CD4-positive, CD25-positive, alpha-beta regulatory T cell (primary cell): ENCODE measurements around the gene SLC35F3. TPM values are rescaled to one million over a fixed set of nuclear protein-coding genes. Genes with fewer than 3 reads are reported as not detected.

Source experiments
- ATAC-seq, 2 donors: fragments of 150-1000 bp; cut with Tn5 transposase; one replicate each; pipeline ENCODE4 v1.10.0; 2021; ENCODE audit warnings: low read depth in 2 of 2, moderate number of reproducible peaks in 2 of 2, moderate library complexity in 1 of 2
- DNase-seq, 3 donors: peaks; one replicate each; pipeline versions ENCODE4 v3.0.0 to v3.0.0-alpha.2; 2012 to 2022; ENCODE audit warnings: mixed read lengths in 1 of 3
- H3K27ac ChIP-seq: one replicate; pipeline ENCODE4 v1.7.0; 2013; ENCODE audit warnings: mild to moderate bottlenecking, low read length; ENCODE audit not compliant: insufficient read depth, poor library complexity, severe bottlenecking
- H3K27me3 ChIP-seq: one replicate; pipeline ENCODE4 v1.7.0; 2013; ENCODE audit warnings: low read length; ENCODE audit not compliant: control insufficient read depth, insufficient read depth
- H3K36me3 ChIP-seq: one replicate; pipeline ENCODE4 v1.7.0; 2013; ENCODE audit warnings: mild to moderate bottlenecking, low read length, moderate library complexity; ENCODE audit not compliant: control insufficient read depth, insufficient read depth
- H3K4me1 ChIP-seq: 2 replicates; pipeline ENCODE4 v1.7.0; 2013; ENCODE audit warnings: mild to moderate bottlenecking, low read length; ENCODE audit not compliant: insufficient read depth, control insufficient read depth, poor library complexity, severe bottlenecking
- H3K4me3 ChIP-seq: one replicate; pipeline ENCODE4 v1.7.0; 2013; ENCODE audit warnings: low read depth, mild to moderate bottlenecking, low read length, moderate library complexity
- H3K9me3 ChIP-seq, 2 experiments: 1 replicate in 1 of 2; 2 replicates in 1 of 2; pipeline ENCODE4 v1.7.0; 2013; ENCODE audit warnings: low read length in 2 of 2, mild to moderate bottlenecking in 1 of 2, moderate library complexity in 1 of 2; ENCODE audit not compliant: control insufficient read depth in 2 of 2
- H3K27ac Mint-ChIP-seq, 3 donors: one replicate each; pipeline ENCODE4 v1.8.0; 2020 to 2022; ENCODE audit warnings: mild to moderate bottlenecking in 3 of 3, mixed read lengths in 3 of 3, moderate library complexity in 2 of 3
- H3K27me3 Mint-ChIP-seq: one replicate; pipeline ENCODE4 v1.8.0; 2022; ENCODE audit warnings: mild to moderate bottlenecking, mixed read lengths
- H3K36me3 Mint-ChIP-seq: one replicate; pipeline ENCODE4 v1.8.0; 2020; ENCODE audit warnings: mixed read lengths
- H3K4me1 Mint-ChIP-seq, 4 donors: one replicate each; pipeline ENCODE4 v1.8.0; 2020 to 2022; ENCODE audit warnings: mixed read lengths in 4 of 4, mild to moderate bottlenecking in 1 of 4
- H3K4me3 Mint-ChIP-seq, 4 donors: one replicate each; pipeline ENCODE4 v1.8.0; 2020 to 2022; ENCODE audit warnings: mild to moderate bottlenecking in 4 of 4, mixed read lengths in 4 of 4, moderate library complexity in 3 of 4
- H3K9me3 Mint-ChIP-seq, 7 donors: one replicate each; pipeline ENCODE4 v1.8.0; 2020 to 2022; ENCODE audit warnings: mixed read lengths in 7 of 7, mild to moderate bottlenecking in 3 of 7, moderate library complexity in 2 of 7
- polyA plus RNA-seq, 4 donors: library from polyadenylated mRNA; unstranded; fragments of 300-500 nt; fragmentation: Illumina TruSeq; gene quantifications; one replicate each; pipeline ENCODE4 v1.2.3, GENCODE V29; 2021
- total RNA-seq: library from RNA; stranded (reverse); gene quantifications from one replicate; pipeline ENCODE4 v1.2.3, GENCODE V29; 2022

Gene SLC35F3
- total and polyA plus RNA-seq, 5 donors from 2014 or later, result 0.35 to 1.4 (median 1.3) TPM

DNA sequence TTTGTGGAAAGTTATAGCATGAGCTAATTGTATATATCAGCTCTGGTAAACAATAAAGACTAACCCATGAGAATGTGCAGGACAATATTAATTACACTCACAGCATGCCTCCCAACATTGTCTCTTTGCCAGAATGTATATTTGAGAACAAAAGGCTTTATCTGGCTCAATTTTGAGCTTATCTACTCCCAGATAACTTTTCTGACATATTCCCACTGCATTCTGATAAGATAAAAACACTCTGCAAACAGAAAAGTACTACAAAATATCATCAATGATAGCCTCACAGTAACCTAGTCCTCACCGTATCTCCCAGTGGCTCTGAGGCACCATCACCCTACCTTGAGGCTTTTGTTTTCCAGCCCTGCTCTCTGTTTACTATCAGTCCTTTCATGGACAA, 188.6 kb downstream of the SLC35F3 start:
- H3K9me3 Mint-ChIP-seq, result peaks cover 0 to 10% (median 0%) of the 10 kb centered on the region in 7 donors
- Histone ChIP-seq H3K27ac (no peak overlapping the region), H3K27me3 (no peaks in the 10 kb centered on the region), H3K4me3 (no peak overlapping the region), H3K4me1 (no peaks in the 10 kb centered on the region), H3K9me3 (no peaks in the 10 kb centered on the region), H3K36me3 (no peaks in the 10 kb centered on the region)
- no peaks in the 10 kb centered on the region for H3K4me1 Mint-ChIP-seq
- H3K27ac Mint-ChIP-seq, result no peak overlapping the region
- ATAC-seq (no peak), DNase-seq (no peak)
- no peaks in the 10 kb centered on the region for H3K36me3 Mint-ChIP-seq
- H3K4me3 Mint-ChIP-seq, result no peak overlapping the region
- H3K27me3 Mint-ChIP-seq, result peaks cover 16% of the 10 kb centered on the region

DNA sequence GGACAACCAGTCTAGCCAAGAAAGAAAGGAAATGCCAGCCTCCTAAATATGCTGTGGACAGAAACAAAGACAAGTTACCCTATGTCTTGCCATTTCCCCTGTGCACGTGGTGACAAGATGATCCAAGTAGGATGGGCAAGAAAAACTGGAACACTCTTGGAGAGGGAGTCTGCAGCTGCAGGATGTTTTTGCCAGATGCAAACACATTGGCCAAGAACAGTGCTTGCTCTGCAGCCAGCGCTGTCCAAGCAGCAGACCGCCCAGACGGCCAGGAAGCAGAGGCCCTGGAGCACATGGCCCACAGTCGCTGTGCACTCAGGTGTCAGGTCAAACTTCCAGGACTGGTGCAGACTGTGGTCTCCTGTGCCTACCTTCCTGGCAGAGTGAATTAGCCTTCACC, 189.3 kb downstream of the SLC35F3 start:
- ATAC-seq (no peak), DNase-seq (no peak)
- no peak overlapping the region for H3K27ac Mint-ChIP-seq
- no peak overlapping the region for H3K4me3 ChIP-seq
- peaks cover 16% of the 10 kb centered on the region for H3K27me3 Mint-ChIP-seq
- no peaks in the 10 kb centered on the region for H3K36me3 Mint-ChIP-seq
- no peaks in the 10 kb centered on the region for H3K27me3 ChIP-seq
- H3K4me1 ChIP-seq, result no peaks in the 10 kb centered on the region
- no peaks in the 10 kb centered on the region for H3K36me3 ChIP-seq
- no peak overlapping the region for H3K4me3 Mint-ChIP-seq
- no peaks in the 10 kb centered on the region for H3K9me3 ChIP-seq
- H3K4me1 Mint-ChIP-seq, result no peaks in the 10 kb centered on the region
- H3K9me3 Mint-ChIP-seq, result peaks cover 0 to 10% (median 0%) of the 10 kb centered on the region in 7 donors
- no peak overlapping the region for H3K27ac ChIP-seq

DNA sequence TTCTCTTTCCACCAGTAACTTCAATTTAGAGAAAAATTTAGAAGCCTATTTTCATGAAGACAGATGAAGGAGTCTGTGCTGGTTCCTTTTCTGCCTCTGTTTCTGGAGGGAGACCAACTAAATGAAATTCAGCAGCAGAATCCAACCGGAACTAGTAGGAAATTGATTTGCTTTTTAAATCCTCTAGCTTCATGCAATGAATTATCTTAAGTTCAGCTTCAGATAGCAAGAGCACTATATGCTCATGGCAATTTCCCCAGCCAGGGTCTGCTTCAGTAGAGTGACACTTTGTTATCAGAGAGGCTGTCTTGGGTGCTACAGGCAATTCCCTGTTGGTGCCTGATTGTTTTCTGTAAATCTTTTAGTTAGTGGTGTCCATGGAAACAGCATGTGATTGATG, 189.7 kb downstream of the SLC35F3 start:
- H3K9me3 Mint-ChIP-seq, result peaks cover 0 to 10% (median 0%) of the 10 kb centered on the region in 7 donors
- Histone ChIP-seq H3K4me3 (no peak overlapping the region), H3K27ac (no peak overlapping the region), H3K9me3 (no peaks in the 10 kb centered on the region), H3K27me3 (no peaks in the 10 kb centered on the region), H3K4me1 (no peaks in the 10 kb centered on the region), H3K36me3 (no peaks in the 10 kb centered on the region)
- DNase-seq (no peak), ATAC-seq (no peak)
- no peak overlapping the region for H3K4me3 Mint-ChIP-seq
- H3K27me3 Mint-ChIP-seq, result peaks cover 16% of the 10 kb centered on the region
- H3K27ac Mint-ChIP-seq, result no peak overlapping the region
- H3K4me1 Mint-ChIP-seq, result no peaks in the 10 kb centered on the region
- no peaks in the 10 kb centered on the region for H3K36me3 Mint-ChIP-seq

DNA sequence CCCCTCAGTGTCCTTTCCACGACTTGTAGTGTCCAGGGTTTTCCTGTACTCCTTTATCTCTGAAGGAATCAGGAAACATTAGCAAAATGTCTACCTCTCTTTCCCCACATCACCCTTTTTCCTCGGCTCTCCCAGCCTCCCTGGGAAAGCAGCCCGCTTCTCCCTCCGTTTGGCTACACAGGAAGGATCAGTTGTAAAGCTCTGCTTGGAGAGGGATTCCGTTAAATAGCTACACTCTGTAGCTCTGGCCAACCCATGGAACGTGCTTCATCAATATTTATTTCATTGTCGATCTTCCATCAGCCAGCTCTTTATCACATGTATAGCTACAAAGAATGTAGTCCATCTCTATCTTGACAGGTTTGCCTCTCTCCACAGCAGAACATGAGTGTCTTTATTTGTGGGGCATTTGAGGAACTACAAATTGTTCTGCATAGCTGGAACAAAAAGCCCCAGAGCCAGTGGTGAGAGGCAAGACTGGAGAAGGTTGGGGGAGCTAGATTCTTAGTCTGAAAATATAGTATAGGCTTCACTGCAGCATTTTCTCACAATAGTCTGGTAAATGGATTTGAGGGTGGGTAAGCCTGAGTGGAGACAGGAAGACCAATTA, 191.8 kb downstream of the SLC35F3 start:
- Mint-ChIP-seq H3K27ac (no peak overlapping the region), H3K36me3 (no peaks in the 10 kb centered on the region), H3K4me3 (no peak overlapping the region), H3K9me3 (peaks cover 0 to 2% (median 0%) of the 10 kb centered on the region in 7 donors), H3K4me1 (no peaks in the 10 kb centered on the region), H3K27me3 (peaks cover 16% of the 10 kb centered on the region)
- H3K36me3 ChIP-seq, result no peaks in the 10 kb centered on the region
- no peaks in the 10 kb centered on the region for H3K9me3 ChIP-seq
- no peaks in the 10 kb centered on the region for H3K27me3 ChIP-seq
- ATAC-seq, result no peak
- no peak overlapping the region for H3K27ac ChIP-seq
- no peak for DNase-seq
- H3K4me1 ChIP-seq, result no peaks in the 10 kb centered on the region
- no peak overlapping the region for H3K4me3 ChIP-seq

DNA sequence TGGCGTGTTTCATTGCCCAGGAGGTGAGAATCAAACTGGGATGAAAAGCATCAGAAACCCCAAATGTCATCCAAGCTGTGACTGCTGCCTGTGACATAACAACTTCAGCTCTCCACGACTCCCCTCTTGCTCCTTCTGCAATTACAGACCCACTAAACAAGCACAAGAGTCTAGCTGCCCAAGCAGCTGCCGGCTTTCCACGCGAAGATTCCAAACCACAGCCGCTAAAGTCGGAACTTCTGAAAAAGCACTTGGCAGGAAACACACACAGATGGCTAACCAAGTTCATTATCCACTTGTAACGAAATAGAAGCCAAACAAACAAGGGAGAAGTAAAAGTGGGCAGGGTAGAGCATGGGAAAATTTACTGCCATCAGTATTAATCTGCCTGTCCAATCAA, 198.1 kb downstream of the SLC35F3 start:
- ATAC-seq (no peak), DNase-seq (no peak)
- Histone ChIP-seq H3K4me3 (no peak overlapping the region), H3K4me1 (no peaks in the 10 kb centered on the region), H3K27me3 (peaks cover 12% of the 10 kb centered on the region), H3K27ac (no peak overlapping the region), H3K36me3 (no peaks in the 10 kb centered on the region), H3K9me3 (no peaks in the 10 kb centered on the region)
- H3K36me3 Mint-ChIP-seq, result no peaks in the 10 kb centered on the region
- no peaks in the 10 kb centered on the region for H3K9me3 Mint-ChIP-seq
- no peaks in the 10 kb centered on the region for H3K4me1 Mint-ChIP-seq
- H3K27ac Mint-ChIP-seq, result no peak overlapping the region
- H3K27me3 Mint-ChIP-seq, result peaks cover 15% of the 10 kb centered on the region
- H3K4me3 Mint-ChIP-seq, result no peak overlapping the region

DNA sequence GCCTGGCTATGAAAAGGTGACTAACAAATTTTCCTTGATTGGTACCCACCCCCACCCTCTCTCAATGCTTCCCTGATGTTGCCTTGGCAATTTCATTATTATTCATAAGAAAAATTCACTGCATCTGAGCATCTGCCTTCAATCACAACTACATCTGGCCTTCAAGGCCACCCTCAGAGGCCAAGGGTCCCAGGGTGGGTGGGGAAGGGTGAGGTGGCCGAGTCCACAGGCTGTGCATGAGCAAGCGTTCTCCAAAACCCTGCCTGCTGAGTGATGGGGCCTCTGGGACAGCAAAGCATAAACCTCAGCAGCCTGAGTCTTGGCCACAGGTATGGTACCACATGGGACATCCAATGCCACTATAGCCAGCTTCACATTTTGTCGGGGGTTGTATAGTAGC, 198.7 kb downstream of the SLC35F3 start:
- H3K4me3 Mint-ChIP-seq, result no peak overlapping the region
- H3K27me3 Mint-ChIP-seq, result peaks cover 15% of the 10 kb centered on the region
- H3K27ac Mint-ChIP-seq, result no peak overlapping the region
- no peaks in the 10 kb centered on the region for H3K9me3 Mint-ChIP-seq
- Histone ChIP-seq H3K27ac (no peak overlapping the region), H3K27me3 (peaks cover 12% of the 10 kb centered on the region), H3K36me3 (no peaks in the 10 kb centered on the region), H3K4me3 (no peak overlapping the region), H3K4me1 (no peaks in the 10 kb centered on the region), H3K9me3 (no peaks in the 10 kb centered on the region)
- ATAC-seq (no peak), DNase-seq (no peak)
- H3K4me1 Mint-ChIP-seq, result no peaks in the 10 kb centered on the region
- H3K36me3 Mint-ChIP-seq, result no peaks in the 10 kb centered on the region

DNA sequence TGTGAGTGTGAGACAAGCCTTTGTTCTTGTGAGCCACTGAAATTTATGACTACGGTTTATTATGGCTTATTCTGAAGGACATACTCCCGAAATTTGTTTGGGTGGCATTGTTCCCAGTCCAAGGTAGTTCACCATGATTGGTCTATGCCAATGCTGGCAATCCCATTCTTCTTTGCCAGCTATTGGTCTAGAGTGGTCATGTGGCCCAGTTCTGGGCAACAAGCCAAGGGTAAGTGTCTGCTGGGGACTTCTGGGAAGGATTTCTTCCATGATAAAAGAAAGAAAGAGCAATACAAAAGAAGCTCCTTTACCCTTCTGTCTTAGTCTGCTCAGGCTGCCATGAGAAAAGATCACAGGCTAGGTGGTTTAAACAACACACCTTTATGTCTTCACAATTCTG, 201.6 kb downstream of the SLC35F3 start:
- Histone ChIP-seq H3K9me3 (no peaks in the 10 kb centered on the region), H3K27me3 (peaks cover 14% of the 10 kb centered on the region), H3K36me3 (no peaks in the 10 kb centered on the region), H3K4me3 (no peak overlapping the region), H3K27ac (no peak overlapping the region), H3K4me1 (no peaks in the 10 kb centered on the region)
- peaks cover 28% of the 10 kb centered on the region for H3K27me3 Mint-ChIP-seq
- DNase-seq (no peak), ATAC-seq (no peak)
- no peak overlapping the region for H3K4me3 Mint-ChIP-seq
- H3K36me3 Mint-ChIP-seq, result no peaks in the 10 kb centered on the region
- no peaks in the 10 kb centered on the region for H3K4me1 Mint-ChIP-seq
- no peak overlapping the region for H3K27ac Mint-ChIP-seq
- H3K9me3 Mint-ChIP-seq, result no peaks in the 10 kb centered on the region

DNA sequence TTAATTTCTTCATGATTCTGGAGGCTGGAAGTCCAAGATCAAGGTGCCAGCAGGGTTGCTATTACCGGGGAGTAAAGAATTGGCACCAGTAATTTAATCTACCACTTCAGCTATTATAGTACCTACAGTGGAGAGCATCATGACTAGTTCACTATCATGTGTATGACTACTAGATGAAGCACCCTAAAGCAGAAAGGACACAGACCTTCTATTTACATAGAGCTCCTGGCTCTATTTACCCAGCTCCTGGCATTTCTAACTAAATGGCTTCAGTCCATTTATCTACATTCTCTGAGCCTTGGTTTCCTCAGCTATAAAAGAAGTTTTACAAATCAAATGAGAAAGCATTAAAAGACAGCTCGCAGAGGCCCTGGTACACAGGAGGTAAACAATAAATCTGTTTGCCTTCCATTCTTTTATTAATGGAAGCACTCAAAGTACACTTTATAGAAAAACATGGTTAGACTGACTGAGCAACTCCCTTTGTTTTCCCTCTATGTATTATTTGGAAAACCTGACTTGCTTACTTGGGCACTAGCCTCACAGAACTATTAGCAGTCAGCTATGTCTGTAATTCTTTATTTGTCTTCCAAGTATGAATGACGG, 203.0 kb downstream of the SLC35F3 start:
- DNase-seq (no peak), ATAC-seq (no peak)
- no peak overlapping the region for H3K27ac Mint-ChIP-seq
- Histone ChIP-seq H3K36me3 (no peaks in the 10 kb centered on the region), H3K4me1 (no peaks in the 10 kb centered on the region), H3K4me3 (no peak overlapping the region), H3K27ac (no peak overlapping the region), H3K27me3 (peaks cover 5% of the 10 kb centered on the region), H3K9me3 (no peaks in the 10 kb centered on the region)
- no peaks in the 10 kb centered on the region for H3K36me3 Mint-ChIP-seq
- no peaks in the 10 kb centered on the region for H3K4me1 Mint-ChIP-seq
- H3K4me3 Mint-ChIP-seq, result no peak overlapping the region
- no peaks in the 10 kb centered on the region for H3K9me3 Mint-ChIP-seq
- peaks cover 25% of the 10 kb centered on the region for H3K27me3 Mint-ChIP-seq
